GM04504 (cell line): ENCODE measurements around the gene MEGF9.
"Not testable (repeated sequence)": the region's sequence is repeated elsewhere in the genome, so short reads cannot be mapped to it uniquely, and the experiment has no call there.

Source experiments
- DNase-seq: peaks from one replicate; pipeline ENCODE4 v3.0.0-alpha.2; 2012; ENCODE audit warnings: low read depth

Gene MEGF9

DNA sequence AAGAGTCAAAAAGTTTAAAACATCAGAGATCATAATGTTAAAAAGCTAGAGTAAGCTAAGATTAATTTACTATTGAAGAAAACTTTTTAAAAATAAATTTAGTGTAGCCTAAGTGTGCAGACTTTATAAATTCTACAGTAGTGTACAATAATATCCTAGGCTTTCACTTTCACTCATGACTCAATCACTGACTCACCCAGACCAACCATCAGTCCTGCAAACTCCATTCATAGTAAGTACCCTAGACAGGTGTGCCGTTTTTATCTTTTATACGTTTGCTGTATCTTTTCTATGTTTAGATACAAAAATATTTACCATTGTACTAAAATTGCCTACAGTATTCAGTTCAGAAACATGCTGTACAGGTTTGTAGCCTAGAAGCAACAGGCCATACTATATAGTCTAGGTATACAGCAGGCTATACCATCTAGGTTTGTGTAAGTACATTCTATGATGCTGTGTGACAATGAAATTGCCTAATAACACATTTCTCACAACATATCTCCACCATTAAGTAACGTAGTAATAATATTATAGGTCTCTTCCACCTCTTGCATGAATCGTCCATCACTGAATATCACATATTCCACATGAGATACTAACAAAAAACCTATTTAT lies 59.2 kb downstream of the MEGF9 start:
- DNase-seq: peak; percentile 1

DNA sequence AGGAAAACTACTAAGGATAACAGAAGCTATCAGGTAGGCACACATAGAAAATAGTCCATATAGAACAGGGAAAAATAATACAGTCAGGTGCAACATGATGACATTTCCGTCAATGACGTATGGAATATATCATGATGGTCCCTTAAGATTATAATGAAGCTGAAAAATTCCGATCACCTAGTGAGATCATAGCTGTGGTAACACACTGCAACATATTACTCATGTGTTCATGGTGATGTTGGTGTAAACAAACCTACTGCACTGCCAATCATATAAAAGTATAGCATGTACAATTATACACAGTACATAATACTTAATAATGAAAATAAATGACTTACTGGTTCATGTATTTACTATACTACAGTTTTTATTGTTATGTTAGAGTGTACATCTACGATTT lies 60.0 kb downstream of the MEGF9 start:
- no peak for DNase-seq

DNA sequence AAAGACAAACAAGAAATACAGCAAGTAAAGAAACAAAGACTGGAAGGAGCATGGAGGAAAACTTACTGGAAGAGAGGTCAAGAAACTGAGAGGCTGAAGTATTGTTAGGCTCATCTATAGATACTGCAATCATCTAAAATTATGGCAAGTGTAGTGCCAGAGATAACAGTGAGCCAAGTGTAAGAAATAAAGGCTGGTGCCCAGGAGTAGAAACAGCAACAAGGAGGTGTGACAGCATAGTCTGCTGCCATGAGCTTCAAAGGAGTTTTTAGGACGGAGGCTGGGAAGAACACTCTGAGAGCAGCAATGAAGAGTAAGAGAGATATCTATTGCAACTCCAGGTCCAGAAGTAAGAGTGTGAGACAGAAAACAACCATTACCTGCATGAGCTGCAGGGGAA lies 60.5 kb downstream of the MEGF9 start:
- DNase-seq: no peak

DNA sequence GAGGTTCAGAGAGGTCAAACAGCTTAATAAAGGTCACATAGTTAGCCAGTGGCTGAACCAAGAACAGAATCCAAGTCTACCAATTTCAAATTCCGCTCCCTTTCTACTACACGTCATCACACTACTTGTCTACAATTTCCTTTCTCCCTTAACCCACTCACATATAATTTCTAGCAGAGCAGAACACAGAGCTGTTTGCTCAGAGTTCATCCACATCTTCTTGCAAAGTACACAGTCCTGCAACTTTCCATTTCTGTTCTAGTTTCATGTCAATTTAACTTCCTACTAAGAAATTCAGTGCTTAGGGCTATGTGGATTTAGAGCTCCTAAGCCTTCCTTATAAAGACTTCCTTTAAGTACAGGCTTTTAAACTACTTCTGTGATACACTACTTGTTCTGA lies 61.3 kb downstream of the MEGF9 start:
- no peak for DNase-seq

DNA sequence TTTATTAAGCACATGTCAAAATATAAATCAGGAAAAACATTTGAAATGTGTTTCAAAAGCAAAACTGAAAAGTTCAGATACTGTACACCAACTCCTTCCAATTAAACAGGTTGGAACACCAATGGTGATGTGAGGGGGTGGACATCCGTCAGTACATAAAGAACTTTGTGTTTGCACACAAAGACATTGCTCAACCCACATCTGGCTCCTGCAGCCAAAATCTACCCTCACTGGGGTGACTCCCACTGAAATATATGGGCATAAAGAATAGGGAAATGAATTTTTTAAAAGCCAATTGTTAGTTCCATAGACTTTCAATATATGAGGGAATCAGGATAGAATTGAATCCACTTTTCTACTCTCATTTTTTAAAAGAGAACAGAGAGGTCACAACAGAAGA lies 63.9 kb downstream of the MEGF9 start:
- DNase-seq: no peak

DNA sequence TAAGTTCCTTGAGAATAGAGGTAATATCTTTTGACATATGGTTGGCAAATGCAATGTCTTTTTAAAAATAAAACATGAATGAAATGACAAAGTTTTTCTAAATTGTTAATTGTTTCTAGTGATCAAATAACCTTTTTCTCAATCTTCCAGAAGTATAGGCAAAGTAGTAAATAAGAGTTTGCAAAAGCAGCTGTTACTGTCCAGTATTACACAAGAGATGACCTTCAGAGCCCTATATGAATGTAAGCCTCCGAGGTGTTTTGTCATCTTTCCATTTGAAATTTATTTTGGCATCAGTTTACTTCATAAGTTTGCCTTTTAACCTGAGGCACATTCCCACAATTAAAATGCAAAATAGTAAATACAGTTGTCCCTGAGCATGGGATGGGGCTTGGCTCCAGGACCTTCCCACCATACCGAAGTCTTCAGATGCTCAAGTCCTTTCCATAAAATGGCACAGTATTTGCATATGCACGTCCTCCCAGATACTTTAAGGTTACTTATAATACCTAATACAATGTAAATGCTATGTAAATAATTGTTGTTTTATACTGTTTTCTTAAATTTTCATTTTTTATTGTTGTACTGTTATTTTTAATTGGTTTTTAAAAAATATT lies 65.6 kb downstream of the MEGF9 start:
- no peak for DNase-seq

DNA sequence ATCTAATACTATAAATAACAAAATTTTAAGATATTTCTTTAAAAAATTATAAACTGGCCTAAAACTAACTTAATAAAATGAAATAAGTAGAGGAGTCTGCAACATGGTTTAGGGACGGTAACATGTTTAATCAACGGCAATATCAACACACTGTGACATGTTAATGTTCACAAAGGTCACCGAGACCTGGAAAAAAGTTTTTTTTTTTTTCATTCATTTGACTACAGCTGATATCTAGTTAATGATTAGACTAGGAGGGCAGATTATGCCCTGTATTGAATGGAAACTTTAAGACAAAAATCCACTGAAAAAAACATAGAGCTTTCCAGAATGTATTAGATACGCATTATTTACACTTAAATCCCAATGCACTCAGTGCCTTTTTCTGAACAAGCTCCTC lies 67.3 kb downstream of the MEGF9 start:
- DNase-seq: no peak

DNA sequence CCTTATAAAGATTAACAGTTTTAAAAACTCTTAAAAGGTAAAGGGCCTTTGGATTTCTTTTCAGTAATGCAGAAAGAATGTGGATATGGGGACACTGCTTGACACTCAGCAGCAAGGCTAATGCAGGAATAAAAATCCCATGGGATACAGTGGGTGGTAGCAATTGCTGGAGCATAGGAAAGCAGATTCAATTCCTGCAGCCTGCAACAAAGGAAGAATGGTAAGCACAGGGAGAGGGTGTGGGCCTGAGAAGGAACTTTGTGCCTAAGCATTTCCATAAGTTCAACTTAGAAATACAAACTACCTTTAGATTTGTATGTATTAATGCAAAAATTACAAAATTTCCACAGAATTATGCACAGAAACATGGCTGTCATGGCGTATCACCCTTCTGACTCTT lies 68.5 kb downstream of the MEGF9 start:
- no peak for DNase-seq

DNA sequence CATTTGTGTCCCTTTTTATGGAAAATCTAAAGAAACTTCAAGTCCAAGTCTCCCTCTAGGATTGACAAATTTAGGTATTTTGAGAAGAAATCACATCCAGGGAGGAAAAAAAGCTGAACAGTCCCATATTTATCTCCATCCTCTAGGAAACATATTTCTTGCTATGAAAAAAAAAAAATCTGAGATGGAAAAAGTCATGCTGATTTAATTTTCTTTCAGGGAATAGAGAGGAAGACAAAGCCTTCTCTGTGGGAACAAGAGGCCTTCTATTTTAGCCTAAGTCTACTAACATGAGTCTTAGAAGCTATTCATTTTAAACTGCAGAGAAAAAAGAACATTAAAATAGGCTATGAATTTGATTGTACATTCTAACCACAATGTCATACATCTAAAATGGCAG lies 71.2 kb downstream of the MEGF9 start:
- DNase-seq: no peak

DNA sequence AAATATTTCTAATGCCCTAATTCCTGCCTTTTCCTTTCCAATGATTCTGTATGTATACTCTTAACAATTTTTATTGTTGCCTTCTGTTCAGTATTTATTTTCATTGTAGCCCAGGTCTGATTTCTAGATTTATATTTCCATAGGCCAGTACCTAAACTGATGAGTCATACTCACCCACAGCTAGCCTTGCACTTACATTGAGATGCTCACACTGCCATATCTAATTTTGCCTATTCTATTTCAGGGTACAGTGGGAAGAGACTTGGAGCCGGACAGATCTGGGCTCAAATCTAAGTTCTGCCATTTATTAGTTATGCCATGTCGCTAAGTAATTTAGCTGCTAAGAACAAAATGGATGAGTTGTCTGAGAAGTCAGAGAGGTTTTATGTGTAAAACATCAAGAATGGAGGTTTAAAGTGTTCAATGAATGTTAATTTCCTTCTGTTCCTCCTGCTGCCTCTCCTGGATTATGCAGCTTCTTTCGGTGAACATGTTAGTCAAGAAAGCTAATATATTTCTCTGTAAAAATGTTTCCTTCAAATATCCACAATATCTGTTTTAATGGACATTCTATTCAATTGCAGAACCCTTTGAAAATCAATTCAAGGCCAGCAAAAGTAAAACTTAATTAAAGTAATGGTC lies 72.0 kb downstream of the MEGF9 start:
- DNase-seq: no peak

DNA sequence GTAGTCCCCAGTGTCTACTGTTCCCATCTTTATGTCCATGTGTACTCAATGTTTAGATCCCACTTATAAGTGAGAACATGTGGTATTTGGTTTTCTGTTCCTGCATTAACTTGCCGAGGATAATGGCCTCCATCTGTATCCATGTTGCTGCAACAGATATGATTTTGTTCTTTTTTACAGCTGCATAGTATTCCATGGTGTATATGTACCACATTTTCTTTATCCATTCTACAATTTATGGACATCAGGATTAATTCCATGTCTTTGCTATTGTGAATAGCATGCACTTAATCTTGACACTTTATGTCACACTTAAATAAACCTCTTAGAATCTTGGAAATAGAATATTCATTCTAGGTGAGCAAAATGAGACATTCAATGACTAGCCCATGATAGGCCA lies 73.4 kb downstream of the MEGF9 start:
- not testable (repeated sequence) for DNase-seq

DNA sequence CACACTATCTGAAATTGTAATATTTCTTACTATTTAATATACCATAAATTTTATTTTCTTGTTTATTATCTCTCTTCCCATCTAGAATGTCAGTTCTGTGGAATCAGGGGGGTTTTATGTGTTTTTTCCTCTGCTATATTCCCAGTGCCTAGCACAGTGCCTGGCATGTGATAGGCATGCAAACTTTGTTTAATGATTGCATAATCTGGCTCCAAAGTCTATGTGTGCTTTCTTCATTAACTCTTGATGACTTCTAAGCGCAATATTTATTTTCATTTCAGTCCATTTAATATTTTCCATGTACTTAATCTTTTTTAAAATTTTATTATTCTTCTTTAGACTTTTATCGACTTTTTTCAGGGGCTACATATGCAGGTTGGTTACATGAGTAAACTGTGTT lies 73.9 kb downstream of the MEGF9 start:
- DNase-seq: no peak

DNA sequence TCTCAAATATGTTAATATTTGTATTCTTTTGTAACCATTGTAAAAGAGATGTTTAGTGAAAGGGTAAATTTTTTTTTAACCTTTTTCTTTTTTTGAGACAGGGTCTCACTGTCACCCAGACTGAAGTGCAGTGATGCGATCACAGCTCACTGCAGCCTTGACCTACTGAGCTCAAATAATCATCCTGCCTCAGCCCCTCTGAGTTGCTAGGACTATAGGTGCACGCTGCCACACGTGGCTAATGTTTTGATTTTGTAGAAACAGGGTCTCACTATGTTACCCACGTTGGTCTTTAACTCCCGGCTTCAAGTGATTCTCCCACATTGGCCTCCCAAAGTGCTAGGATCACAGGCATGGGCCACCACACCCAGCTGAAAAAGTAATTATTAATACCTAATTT lies 76.4 kb downstream of the MEGF9 start:
- DNase-seq: no peak

DNA sequence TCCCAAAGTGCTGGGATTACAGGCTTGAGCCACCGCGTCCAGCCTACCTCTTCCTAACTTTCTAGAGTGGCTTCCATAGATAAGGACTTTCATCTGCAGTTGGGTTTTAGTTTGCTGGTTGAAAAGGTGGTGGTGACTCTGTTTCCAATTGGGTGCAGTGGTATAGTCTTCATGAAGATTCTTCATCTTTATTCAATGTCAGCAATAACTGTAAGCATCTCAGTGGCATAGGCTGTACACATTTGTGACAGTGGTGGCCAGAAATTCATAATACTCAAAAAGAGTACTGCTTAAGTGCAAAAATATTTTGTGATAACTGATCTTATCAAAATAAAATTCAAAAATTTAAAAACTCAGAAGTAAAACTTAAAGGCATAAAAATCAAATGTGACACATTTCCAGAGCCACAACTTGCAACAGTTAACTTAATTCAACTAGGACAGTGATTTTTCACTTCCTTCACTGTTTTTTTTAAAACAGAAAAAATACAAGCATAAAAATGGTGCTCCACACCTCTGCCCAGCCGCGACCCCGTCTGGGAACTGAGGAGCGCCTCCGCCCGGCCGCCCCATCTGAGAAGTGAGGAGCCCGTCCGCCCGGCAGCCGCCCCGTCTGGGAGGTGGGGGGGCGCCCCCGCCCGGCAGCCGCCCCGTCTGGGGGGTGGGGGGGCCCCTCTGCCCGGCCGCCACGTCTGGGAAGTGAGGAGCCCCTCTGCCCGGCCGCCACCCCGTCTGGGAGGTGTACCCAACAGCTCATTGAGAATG lies 77.9 kb downstream of the MEGF9 start:
- no peak for DNase-seq

DNA sequence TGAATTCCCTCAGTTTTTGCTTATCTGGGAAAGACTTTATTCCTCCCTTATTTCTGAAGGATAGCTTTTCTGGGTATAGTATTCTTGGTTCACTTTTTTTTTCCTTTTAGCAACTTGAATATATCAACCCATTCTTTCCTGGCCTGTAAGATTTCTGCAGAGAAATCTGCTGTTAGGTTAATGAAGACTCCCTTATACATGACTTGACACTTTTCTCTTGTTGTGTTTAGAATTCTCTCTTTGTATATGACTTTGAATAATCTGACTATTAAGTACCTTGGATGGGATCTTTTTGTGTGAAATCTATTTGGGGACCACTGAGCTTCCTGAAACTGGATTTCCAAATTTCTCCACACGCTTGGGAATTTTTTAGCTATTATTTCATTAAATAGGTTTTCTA lies 79.3 kb downstream of the MEGF9 start:
- no peak for DNase-seq

DNA sequence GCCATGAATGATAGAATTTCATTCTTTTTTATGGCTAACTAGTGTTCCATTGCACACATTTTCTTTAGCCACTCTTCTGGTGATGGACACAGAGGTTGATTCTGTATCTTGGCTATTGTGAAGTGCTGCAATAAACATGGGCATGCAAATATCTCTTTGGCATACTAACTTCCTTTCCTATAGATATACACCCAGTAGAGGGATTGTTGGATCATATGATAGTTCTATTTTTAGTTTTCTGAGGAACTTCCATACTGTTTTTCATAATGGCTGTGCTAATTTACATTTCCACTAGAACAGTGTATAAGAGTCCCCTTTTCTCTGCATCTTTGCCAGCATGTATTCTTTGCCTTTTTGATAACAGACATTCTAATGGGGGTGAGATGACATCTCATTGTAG lies 83.9 kb downstream of the MEGF9 start:
- no peak for DNase-seq

DNA sequence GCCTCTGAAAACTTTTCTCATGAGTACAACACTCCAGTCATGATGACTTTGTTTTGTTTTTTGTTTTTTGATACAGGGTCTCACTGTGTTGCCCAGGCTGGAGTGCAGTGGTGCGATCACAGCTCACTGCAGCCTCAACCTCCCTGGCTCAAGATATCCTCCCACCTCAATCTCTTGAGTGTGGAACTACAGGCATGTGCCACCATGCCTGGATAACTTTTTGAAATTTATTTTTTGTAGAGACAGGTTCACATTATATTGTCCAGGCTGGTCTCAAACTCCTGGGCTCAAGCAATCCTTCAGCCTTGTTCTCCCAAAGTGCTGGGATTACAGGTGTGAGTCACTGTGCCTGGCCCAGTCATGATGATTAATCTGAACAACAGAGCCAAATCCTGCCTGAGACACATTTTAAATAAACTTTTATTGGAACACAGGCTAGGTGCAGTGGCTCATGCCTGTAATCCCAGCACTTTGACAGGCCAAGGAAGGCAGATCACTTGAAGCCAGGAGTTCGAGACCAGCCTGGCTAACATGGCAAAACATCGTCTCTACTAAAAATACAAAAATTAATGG lies 85.3 kb downstream of the MEGF9 start:
- DNase-seq: not testable (repeated sequence)

DNA sequence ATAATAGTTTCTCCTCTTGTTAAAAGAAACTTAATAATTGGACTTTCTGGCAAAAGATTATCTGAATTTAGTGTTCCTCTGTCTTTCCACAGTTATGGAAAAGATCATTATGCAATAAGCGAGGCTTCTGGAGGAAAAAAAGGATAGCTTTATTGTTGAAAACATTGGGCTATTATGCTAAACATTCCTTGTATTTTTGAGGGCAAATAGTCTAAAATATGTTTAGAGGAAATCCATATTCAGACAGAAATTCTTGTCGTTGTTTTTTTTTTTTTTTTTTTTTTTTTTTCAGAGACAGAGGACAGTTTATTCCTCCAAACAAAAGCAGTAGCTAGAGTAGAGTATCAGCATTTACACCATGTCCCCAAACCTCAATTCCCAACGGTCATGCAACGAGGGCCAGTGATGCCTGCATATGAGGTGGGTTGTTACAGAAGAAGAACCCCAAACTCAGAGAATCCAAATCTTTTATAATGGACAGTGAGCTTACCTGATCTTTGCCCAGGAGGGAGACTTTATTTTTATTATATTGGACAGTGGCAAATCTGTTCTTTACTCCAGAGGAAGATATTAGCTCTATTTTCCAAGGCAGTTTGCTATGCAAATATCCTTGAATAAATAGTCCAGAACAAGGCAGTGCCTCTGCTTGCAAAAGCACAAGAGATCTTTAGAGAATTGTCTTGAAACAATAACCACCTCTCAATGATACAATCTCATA lies 85.9 kb downstream of the MEGF9 start:
- DNase-seq: no peak

DNA sequence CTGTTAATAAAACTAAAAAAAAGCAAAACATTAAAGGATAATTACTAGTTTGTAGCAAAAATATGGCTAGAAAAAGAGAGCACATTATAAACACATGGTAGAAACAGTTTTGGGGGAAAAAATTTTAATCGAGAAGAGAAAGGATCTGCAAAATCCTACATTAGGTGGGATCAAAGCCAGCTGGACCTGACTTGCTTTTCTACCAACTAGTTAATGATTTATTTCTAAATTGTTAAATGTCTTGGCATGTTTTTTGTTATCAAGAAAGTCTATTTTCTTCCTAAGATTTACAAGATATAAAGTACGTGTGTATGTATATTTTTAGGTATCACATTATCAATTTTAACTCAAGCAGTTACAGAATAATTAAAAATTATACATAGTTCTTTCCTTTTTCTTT lies 87.2 kb downstream of the MEGF9 start:
- no peak for DNase-seq

DNA sequence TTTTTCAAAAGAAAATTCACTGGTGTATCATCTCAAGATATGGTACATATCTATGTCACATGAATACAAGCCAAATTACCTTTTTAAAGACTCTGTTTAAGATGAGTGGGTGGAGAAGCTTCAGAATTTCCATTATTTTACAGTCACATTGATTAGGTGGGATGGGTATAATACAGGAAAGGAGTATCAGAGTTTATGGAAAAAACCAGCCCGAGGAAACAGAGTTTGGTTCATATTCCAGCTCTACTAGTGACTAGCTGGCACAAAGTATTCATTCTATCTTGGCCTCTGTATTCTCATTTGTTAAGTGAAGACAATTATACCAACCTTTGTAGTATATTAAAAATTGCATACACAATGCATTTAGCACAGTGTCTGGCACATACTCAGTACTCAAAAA lies 87.8 kb downstream of the MEGF9 start:
- DNase-seq: no peak

DNA sequence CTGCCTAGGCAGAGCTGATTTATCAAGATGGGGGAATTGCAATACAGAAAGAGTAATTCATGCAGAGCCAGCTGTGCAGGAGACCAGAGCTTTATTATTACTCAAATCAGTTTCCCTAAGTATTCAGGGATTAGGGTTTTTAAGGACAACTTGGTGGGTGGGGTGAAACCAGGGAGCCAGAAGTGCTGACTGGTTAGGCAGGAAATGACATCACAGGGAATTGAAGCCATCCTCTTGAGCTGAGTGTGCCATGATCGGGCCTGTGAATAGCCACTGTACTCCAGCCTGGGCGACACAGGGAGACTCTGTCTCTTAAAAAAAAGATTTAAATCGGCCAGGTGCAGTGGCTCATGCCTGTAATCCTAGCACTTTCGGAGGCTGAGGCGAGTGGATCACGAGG lies 89.0 kb downstream of the MEGF9 start:
- DNase-seq: no peak

DNA sequence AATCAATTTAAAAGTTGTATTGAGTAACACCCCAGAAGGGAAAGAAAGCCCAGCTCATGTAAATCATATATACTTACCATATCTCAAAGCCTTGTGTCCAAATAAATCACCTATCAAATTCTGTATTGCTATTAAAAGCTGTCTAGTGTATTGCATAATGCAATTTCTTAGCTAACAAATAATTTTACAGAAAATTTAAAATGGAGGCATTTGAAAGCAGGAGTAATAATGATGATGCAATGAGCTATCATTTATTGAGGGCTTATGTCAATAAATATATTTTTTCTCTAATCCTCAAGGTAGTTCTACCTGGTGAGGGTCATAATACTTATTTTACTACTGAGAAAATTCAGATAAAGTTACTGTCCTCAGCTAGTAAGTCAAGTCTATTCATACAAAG lies 91.5 kb downstream of the MEGF9 start:
- no peak for DNase-seq
